HepG2 (cell line): ENCODE results near the gene DGKG. TPM values are rescaled to one million over a fixed set of nuclear protein-coding genes. Genes with fewer than 3 reads are reported as not detected.
A peak's percentile ranks its signal among the peaks of the same experiment; 100 is the strongest.

Source experiments
- ATAC-seq: fragments of 200-7000 bp; cut with Tn5 transposase; 3 replicates; pipeline ENCODE4 v1.9.1; 2020; ENCODE audit warnings: mild to moderate bottlenecking, moderate library complexity
- BruUV-seq: library from RNA; stranded (reverse); fragments of 400-500 nt; replicated peaks from 2 replicates; lab custom pipeline; 2021; lab: Mats Ljungman, UMichigan
- CTCF ChIA-PET: fragments of 300-600 bp; formaldehyde crosslinking; extraction: SDS; loops from one replicate; lab custom pipeline; 2021; ENCODE audit warnings: low total read pairs, inconsistent platforms, low intra/inter-chr PET ratio; lab: Yijun Ruan, JAX
- POLR2A ChIA-PET: fragments of 350-600 bp; sonication (Branson Sonifier 250); formaldehyde crosslinking; loops from one replicate; lab custom pipeline; 2020; ENCODE audit warnings: antibody characterized with exemption, inconsistent platforms; lab: Yijun Ruan, JAX
- DNase-seq: peaks from one replicate; pipeline ENCODE4 v3.0.0-alpha.2; 2015; ENCODE audit warnings: low spot score
- FAIRE-seq: peaks from 3 replicates; lab custom pipeline; 2011; peaks lifted over from hg19 to GRCh38; lab: Jason Lieb, UNC
- H2AFZ ChIP-seq: one replicate; pipeline ENCODE4 v1.6.1; 2011; ENCODE audit warnings: low read length, inconsistent platforms
- H3K27ac ChIP-seq: fragments of 300-600 bp; 3 replicates; pipeline ENCODE4 v1.8.0; 2011; ENCODE audit warnings: mixed run types, mild to moderate bottlenecking, mixed read lengths, low read length, inconsistent platforms; ENCODE audit not compliant: insufficient read depth; ENCODE audit errors: extremely low read length
- H3K27me3 ChIP-seq, 2 experiments: fragments of 200-600 bp in 1 of 2; 2 replicates in 1 of 2; 3 replicates in 1 of 2; pipeline versions ENCODE4 v1.6.0 to v1.8.0; 2011; ENCODE audit warnings: low read length in 2 of 2, mild to moderate bottlenecking in 2 of 2, moderate library complexity in 2 of 2, inconsistent platforms in 1 of 2; ENCODE audit not compliant: insufficient read depth in 2 of 2, control insufficient read depth in 1 of 2
- H3K36me3 ChIP-seq, 2 experiments: fragments of 200-600 bp in 1 of 2; replicated peaks in 1 of 2; 2 replicates in 1 of 2; 3 replicates in 1 of 2; pipeline versions ENCODE4 v1.5.1 to v1.8.0; 2011; ENCODE audit warnings: low read length in 2 of 2, inconsistent platforms in 1 of 2; ENCODE audit not compliant: insufficient read depth in 2 of 2, control insufficient read depth in 1 of 2
- H3K4me1 ChIP-seq: 2 replicates; pipeline ENCODE4 v1.5.1; 2012; ENCODE audit warnings: low read length, inconsistent platforms; ENCODE audit not compliant: insufficient read depth
- H3K4me2 ChIP-seq: 2 replicates; pipeline ENCODE4 v1.6.0; 2011; ENCODE audit warnings: low read depth, low read length, inconsistent platforms
- H3K4me3 ChIP-seq, 3 experiments: fragments of 200-600 bp in 1 of 3; sonication (generic), shearing (Covaris generic) in 1 of 3; replicated peaks in 1 of 3; 2 replicates each; pipeline ENCODE4 v1.5.1; 2011 to 2016; ENCODE audit warnings: low read length in 3 of 3, inconsistent platforms in 2 of 3, low read depth in 2 of 3, mild to moderate bottlenecking in 2 of 3, control low read depth in 1 of 3, mixed read lengths in 1 of 3; ENCODE audit not compliant: insufficient read depth in 1 of 3
- H3K79me2 ChIP-seq: one replicate; pipeline ENCODE4 v1.6.1; 2011; ENCODE audit warnings: low read length, inconsistent platforms; ENCODE audit not compliant: insufficient read depth
- H3K9ac ChIP-seq: 2 replicates; pipeline ENCODE4 v1.6.0; 2011; ENCODE audit warnings: mild to moderate bottlenecking, low read depth, low read length, inconsistent platforms; ENCODE audit not compliant: insufficient read depth
- H3K9me3 ChIP-seq: 2 replicates; pipeline ENCODE4 v1.5.1; 2012; ENCODE audit warnings: mild to moderate bottlenecking, low read length
- H4K20me1 ChIP-seq: 2 replicates; pipeline ENCODE4 v1.6.0; 2011; ENCODE audit warnings: inconsistent platforms, mild to moderate bottlenecking, low read length, moderate library complexity; ENCODE audit not compliant: insufficient read depth
- KIAA2018 ChIP-seq: sonication (generic); formaldehyde crosslinking; IDR thresholded peaks from 2 replicates; pipeline ENCODE4 v1.5.0; 2020; ENCODE audit warnings: mild to moderate bottlenecking, missing genetic modification reagents, borderline replicate concordance
- MZF1 ChIP-seq: sonication (generic); formaldehyde crosslinking; IDR thresholded peaks from 2 replicates; pipeline ENCODE4 v1.8.1; 2023; ENCODE audit warnings: mild to moderate bottlenecking, missing genetic modification reagents, borderline replicate concordance
- NFKBIZ ChIP-seq: IDR thresholded peaks from 2 replicates; pipeline ENCODE4 v1.6.1; 2018; ENCODE audit warnings: missing genetic modification reagents, missing compliant biosample characterization
- NR2C2 ChIP-seq: sonication (generic); formaldehyde crosslinking; IDR thresholded peaks from 2 replicates; pipeline ENCODE4 v1.4.0; 2020; ENCODE audit warnings: missing genetic modification reagents, mild to moderate bottlenecking, moderate library complexity, borderline replicate concordance
- NR2F2 ChIP-seq: IDR thresholded peaks from 2 replicates; pipeline ENCODE4 v1.6.1; 2012; ENCODE audit warnings: low read depth, inconsistent platforms, borderline replicate concordance
- NR2F6 ChIP-seq, 2 experiments: IDR thresholded peaks; 2 replicates each; pipeline ENCODE4 v1.6.1; 2016; ENCODE audit warnings: antibody characterized with exemption in 1 of 2, mild to moderate bottlenecking in 1 of 2
- ZBTB1 ChIP-seq: sonication (generic); formaldehyde crosslinking; IDR thresholded peaks from 2 replicates; pipeline ENCODE4 v1.4.0; 2020; ENCODE audit warnings: missing genetic modification reagents, borderline replicate concordance
- ZMYM3 ChIP-seq: sonication (generic); formaldehyde crosslinking; IDR thresholded peaks from 2 replicates; pipeline ENCODE4 v1.5.1; 2020; ENCODE audit warnings: mild to moderate bottlenecking, missing genetic modification reagents
- ZNF12 ChIP-seq: sonication (generic); formaldehyde crosslinking; IDR thresholded peaks from 2 replicates; pipeline ENCODE4 v1.5.0; 2020; ENCODE audit warnings: missing genetic modification reagents
- ZNF496 ChIP-seq: sonication (generic); formaldehyde crosslinking; IDR thresholded peaks from 2 replicates; pipeline ENCODE4 v1.8.1; 2023; ENCODE audit warnings: mild to moderate bottlenecking, moderate library complexity, missing genetic modification reagents; ENCODE audit not compliant: insufficient replicate concordance
- WGBS: methylation state at CpG from one replicate; pipeline ENCODE4 v1.1.6; 2017; ENCODE audit warnings: low lambda C conversion rate; 5-methylcytosine and 5-hydroxymethylcytosine counted together
- in situ Hi-C: cut with HindIII; loops from 2 replicates; pipeline ENCODE4 v1.10.0; 2017; ENCODE audit warnings: low pct_unique_long_range_greater_than_20kb; ENCODE audit not compliant: extremely low pct_ligation_motif_present
- intact Hi-C: fragments of 100-400 bp; cut with micrococcal nuclease; formaldehyde crosslinking; loops from one replicate; pipeline ENCODE4 v1.10.0; 2022; ENCODE audit not compliant: unreplicated experiment
- polyA plus RNA-seq, 8 experiments: library from polyadenylated mRNA; depleted of rRNA in 3 of 8; stranded (reverse) in 7 of 8; unstranded in 1 of 8; fragments of >200 nt; fragmentation: Illumina TruSeq in 4 of 8; extraction: Trizol in 4 of 8; gene quantifications; 2 replicates each; pipeline versions ENCODE4 v1.2.1 to v1.2.3, GENCODE V29; 2011 to 2016; ENCODE audit warnings: low read depth in 4 of 8, missing spikeins in 1 of 8, mixed read lengths in 1 of 8; ENCODE audit not compliant: insufficient read depth in 1 of 8
- total RNA-seq, 5 experiments: library from RNA; depleted of rRNA; stranded (reverse); fragments of >200 nt; fragmentation: Illumina TruSeq; extraction: Trizol; gene quantifications; 2 replicates each; pipeline ENCODE4 v1.2.3, GENCODE V29; 2016; ENCODE audit warnings: low read depth in 1 of 5

DGKG gene
- total and polyA plus RNA-seq, 2 of the 13 experiments (the other 11 are each of a cell fraction or from before 2014, with no cell fraction given): 3.8 to 6.2 TPM

GRCh38 chr3:186137051-186137685 is 224.9 kb downstream of the DGKG start:
- in situ Hi-C loops: no loop called here
- intact Hi-C loops: no loop called here
- ChIA-PET POLR2A (no interaction called here), CTCF (no interaction called here)
- FAIRE-seq (no peak), ATAC-seq (no peak), DNase-seq (no peak)
- no peaks in the 10 kb centered on the region for H3K36me3 ChIP-seq
- no peak overlapping the region for H2AFZ ChIP-seq
- no peaks in the 10 kb centered on the region for H3K9me3 ChIP-seq
- H3K9ac ChIP-seq: no peak overlapping the region
- H3K79me2 ChIP-seq: no peaks in the 10 kb centered on the region
- H4K20me1 ChIP-seq: no peaks in the 10 kb centered on the region
- H3K4me2 ChIP-seq: no peak overlapping the region
- H3K4me3 ChIP-seq: no peak overlapping the region
- peaks cover 14% of the 10 kb centered on the region for H3K4me1 ChIP-seq
- BruUV-seq: no TSS peak
- WGBS: 90% methylated on average over 14 of the region's 15 CpGs
- no peaks in the 10 kb centered on the region for H3K27me3 ChIP-seq
- no peak overlapping the region for H3K27ac ChIP-seq
- TF ChIP-seq ZNF496 (CRISPR knock-in tag): no peak
- no peak for TF ChIP-seq ZBTB1
- TF ChIP-seq NFKBIZ (CRISPR knock-in tag): no peak
- TF ChIP-seq NR2C2 (CRISPR knock-in tag): no peak
- TF ChIP-seq ZMYM3 (CRISPR knock-in tag): no peak
- TF ChIP-seq MZF1 (CRISPR knock-in tag): no peak

DNA sequence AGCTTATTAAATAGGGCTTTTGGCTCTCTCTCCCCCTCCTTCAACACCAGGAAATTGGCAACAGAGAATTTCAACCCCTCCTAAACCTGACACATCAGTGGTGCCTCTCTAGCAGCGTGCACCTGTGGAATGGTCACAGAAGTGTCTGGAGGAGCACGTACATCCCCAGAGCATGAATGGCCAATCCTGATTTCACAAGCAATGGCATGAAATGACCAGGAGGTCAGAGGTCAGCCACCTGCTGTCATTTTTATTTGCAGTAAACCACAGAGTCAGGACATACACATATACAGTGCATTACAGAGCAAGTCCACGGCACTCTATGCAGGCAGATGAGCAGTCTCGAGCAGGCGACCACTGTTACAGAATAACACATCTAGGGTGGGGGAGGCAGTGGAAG is 228.1 kb downstream of the DGKG start:
- FAIRE-seq (no peak), DNase-seq (peak; percentile 14), ATAC-seq (peak; percentile 50)
- no peak overlapping the region for H3K4me3 ChIP-seq
- no peaks in the 10 kb centered on the region for H3K27me3 ChIP-seq
- no peak overlapping the region for H3K9ac ChIP-seq
- no peak overlapping the region for H3K4me2 ChIP-seq
- ChIA-PET POLR2A (interaction anchor here (1.5 kb wide), 1 partner anchor 25 kb away, joined by 5 read pairs; the partner anchor contains the start of gene ETV5), CTCF (no interaction called here)
- no peaks in the 10 kb centered on the region for H3K36me3 ChIP-seq
- in situ Hi-C loops (no loop called here), intact Hi-C loops (no loop called here)
- no peaks in the 10 kb centered on the region for H3K9me3 ChIP-seq
- no peak overlapping the region for H2AFZ ChIP-seq
- no peak overlapping the region for H3K27ac ChIP-seq
- no TSS peak for BruUV-seq
- peaks cover 23% of the 10 kb centered on the region for H3K4me1 ChIP-seq
- WGBS: 50% methylated on average over 5 of the region's 5 CpGs
- no peaks in the 10 kb centered on the region for H3K79me2 ChIP-seq
- TF ChIP-seq NR2F2 (peak; percentile 49; the same call in 1 of the 2 replicates), NR2F6 (IDR thresholded peaks at IDR 0.05) (peak; percentile 64; the same call in 1 of the 2 replicates), NR2F6 (CRISPR knock-in tag; IDR thresholded peaks at IDR 0.05) (peak; percentile 38; the same call in 1 of the 2 replicates), ZNF12 (CRISPR knock-in tag) (0 out of 2 replicates have a peak, but pooled peaks have one; percentile 32), NR2C2 (CRISPR knock-in tag) (peak; percentile 45; the same call in 1 of the 2 replicates), KIAA2018 (CRISPR knock-in tag) (no peak)
- no peaks in the 10 kb centered on the region for H4K20me1 ChIP-seq
